Activated B cell treated with CpG ODN at 0.5 μM for 24 hours (primary cell): ENCODE measurements around the gene SYT12. TPM values are rescaled to one million over a fixed set of nuclear protein-coding genes. Genes with fewer than 3 reads are reported as not detected.
"Not testable (repeated sequence)": the region's sequence is repeated elsewhere in the genome, so short reads cannot be mapped to it uniquely, and the experiment has no call there.

Source experiments
- ATAC-seq: fragments of 200-7000 bp; cut with Tn5 transposase; one replicate; pipeline ENCODE4 v1.10.0; 2021; ENCODE audit warnings: low read depth, mild to moderate bottlenecking, moderate library complexity
- CTCF ChIA-PET: fragments of 350-600 bp; sonication (Branson Sonifier 250); formaldehyde crosslinking; loops from one replicate; lab custom pipeline; 2021; ENCODE audit warnings: antibody characterized with exemption; lab: Charles Lee
- POLR2A ChIA-PET: fragments of 350-600 bp; sonication (Branson Sonifier 250); formaldehyde crosslinking; loops from one replicate; lab custom pipeline; 2021; ENCODE audit warnings: antibody characterized with exemption; lab: Charles Lee
- DNase-seq: peaks from one replicate; pipeline ENCODE4 v3.0.0; 2022
- H3K27ac Mint-ChIP-seq: one replicate; pipeline ENCODE4 v1.8.0; 2020; ENCODE audit warnings: mixed read lengths
- H3K27me3 Mint-ChIP-seq: one replicate; pipeline ENCODE4 v1.8.0; 2021; ENCODE audit warnings: mixed read lengths
- H3K36me3 Mint-ChIP-seq: one replicate; pipeline ENCODE4 v1.8.0; 2021; ENCODE audit warnings: low read depth, mixed read lengths
- H3K4me1 Mint-ChIP-seq: one replicate; pipeline ENCODE4 v1.8.0; 2021; ENCODE audit warnings: mixed read lengths
- H3K4me3 Mint-ChIP-seq: one replicate; pipeline ENCODE4 v1.8.0; 2020; ENCODE audit warnings: mild to moderate bottlenecking, mixed read lengths
- H3K9me3 Mint-ChIP-seq: one replicate; pipeline ENCODE4 v1.8.0; 2020; ENCODE audit warnings: mixed read lengths
- intact Hi-C: fragments of 100-400 bp; cut with micrococcal nuclease; formaldehyde crosslinking; loops from one replicate; pipeline ENCODE4 v1.15.1; 2024
- total RNA-seq: library from RNA; stranded (reverse); gene quantifications from 2 replicates; pipeline ENCODE4 v1.2.3, GENCODE V29; 2022
- TF ChIP-seq, protein P1 (sequence below): fragments of 200-600 bp; IDR thresholded peaks from one replicate; pipeline ENCODE4 v1.8.0; 2022; ENCODE audit warnings: antibody characterized with exemption, mild to moderate bottlenecking

The SYT12 gene
- total RNA-seq, 1 donor from 2014 or later: not detected

DNA sequence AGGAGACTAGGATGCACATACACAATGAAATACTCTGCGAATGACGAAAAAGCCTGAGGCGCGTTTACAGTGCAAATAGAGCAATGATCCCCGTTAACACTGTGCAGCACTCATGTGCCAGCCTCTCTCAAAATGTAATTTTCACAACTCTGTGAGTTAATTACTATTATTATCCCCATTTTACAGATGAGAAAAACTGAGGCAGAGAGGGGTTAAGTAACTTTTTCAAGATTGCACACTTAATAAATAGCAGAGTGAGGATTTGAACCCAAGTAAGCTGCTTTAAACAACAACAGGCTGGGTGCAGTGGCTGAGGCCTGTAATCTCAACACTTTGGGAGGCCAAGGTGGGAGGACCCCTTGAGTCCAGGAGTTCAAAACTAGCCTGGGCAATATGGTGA lies 21.6 kb upstream of the SYT12 start:
- CTCF ChIA-PET: no interaction called here
- no peak overlapping the region for H3K4me3 Mint-ChIP-seq
- no peak for ATAC-seq

DNA sequence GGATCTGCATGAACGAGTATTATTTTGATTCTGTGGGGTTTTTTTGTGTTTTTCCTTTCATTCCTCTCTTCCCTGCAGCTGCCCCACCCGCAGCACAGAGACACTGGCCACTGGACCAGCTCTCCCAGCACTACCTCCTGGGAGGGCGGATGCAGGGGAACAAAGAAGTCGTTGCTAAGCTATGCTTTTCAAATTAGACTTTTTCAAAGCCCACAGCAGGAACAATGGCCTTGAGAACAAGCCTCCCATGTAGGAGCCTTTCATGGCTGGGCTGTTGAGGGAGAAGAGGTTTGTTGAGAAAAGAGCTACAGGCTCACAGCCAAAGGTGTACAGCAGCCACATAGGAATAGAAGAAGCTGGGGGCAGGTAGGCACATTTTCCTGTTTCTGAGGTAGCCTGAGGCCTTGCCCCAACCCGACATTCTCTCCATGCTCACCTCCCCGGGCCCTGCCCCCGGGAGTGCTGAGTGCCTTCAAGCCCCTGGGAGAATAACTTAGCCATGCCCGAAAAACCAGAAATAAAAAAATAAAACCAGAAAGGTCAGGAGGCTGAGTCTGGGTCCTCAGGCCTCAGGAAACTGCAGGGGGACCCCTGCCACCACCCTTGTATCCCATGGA lies 20.5 kb upstream of the SYT12 start:
- intact Hi-C loops: no loop called here
- H3K4me1 Mint-ChIP-seq: no peaks in the 10 kb centered on the region
- CTCF ChIA-PET: no interaction called here

More for the DNA sequence above, 21.6 kb upstream of the SYT12 start:
- Mint-ChIP-seq H3K9me3 (no peaks in the 10 kb centered on the region), H3K36me3 (no peaks in the 10 kb centered on the region), H3K27me3 (peaks cover 20% of the 10 kb centered on the region), H3K27ac (no peak overlapping the region), H3K4me1 (no peaks in the 10 kb centered on the region)
- DNase-seq: no peak
- intact Hi-C loops: no loop called here
- POLR2A ChIA-PET: no interaction called here
- TF ChIP-seq, protein P1, sequence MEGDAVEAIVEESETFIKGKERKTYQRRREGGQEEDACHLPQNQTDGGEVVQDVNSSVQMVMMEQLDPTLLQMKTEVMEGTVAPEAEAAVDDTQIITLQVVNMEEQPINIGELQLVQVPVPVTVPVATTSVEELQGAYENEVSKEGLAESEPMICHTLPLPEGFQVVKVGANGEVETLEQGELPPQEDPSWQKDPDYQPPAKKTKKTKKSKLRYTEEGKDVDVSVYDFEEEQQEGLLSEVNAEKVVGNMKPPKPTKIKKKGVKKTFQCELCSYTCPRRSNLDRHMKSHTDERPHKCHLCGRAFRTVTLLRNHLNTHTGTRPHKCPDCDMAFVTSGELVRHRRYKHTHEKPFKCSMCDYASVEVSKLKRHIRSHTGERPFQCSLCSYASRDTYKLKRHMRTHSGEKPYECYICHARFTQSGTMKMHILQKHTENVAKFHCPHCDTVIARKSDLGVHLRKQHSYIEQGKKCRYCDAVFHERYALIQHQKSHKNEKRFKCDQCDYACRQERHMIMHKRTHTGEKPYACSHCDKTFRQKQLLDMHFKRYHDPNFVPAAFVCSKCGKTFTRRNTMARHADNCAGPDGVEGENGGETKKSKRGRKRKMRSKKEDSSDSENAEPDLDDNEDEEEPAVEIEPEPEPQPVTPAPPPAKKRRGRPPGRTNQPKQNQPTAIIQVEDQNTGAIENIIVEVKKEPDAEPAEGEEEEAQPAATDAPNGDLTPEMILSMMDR: no peak

DNA sequence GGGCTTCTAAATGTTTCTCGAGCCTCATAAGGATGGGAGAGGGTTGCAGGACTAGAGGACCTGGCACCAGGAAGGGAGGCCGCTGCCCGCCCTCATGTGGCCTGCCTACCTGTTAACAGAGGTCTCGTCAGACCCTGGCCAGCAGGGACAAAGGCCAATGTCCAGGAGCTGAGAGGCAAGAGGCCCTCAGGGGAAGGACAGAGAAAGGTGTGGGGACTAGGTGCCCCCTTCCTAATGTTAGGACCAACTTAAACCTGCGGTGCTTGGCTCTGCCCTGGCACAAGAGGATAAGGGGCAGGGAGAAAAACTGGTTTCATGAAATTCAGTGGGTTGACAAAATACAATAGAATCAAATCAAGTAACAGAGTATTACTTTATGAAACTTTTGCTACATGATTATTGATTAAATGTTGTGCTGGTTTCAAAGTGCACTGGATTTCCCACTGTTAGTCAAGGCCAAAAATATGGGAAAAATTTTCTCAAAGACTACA lies 20.0 kb upstream of the SYT12 start:
- no peak overlapping the region for H3K27ac Mint-ChIP-seq
- intact Hi-C loops: no loop called here

More for the DNA sequence above, 20.5 kb upstream of the SYT12 start:
- no peak overlapping the region for H3K27ac Mint-ChIP-seq
- DNase-seq: no peak
- H3K4me3 Mint-ChIP-seq: no peak overlapping the region
- TF ChIP-seq, protein P1: no peak
- ATAC-seq: no peak
- H3K27me3 Mint-ChIP-seq: peaks cover 15% of the 10 kb centered on the region
- no peaks in the 10 kb centered on the region for H3K36me3 Mint-ChIP-seq
- POLR2A ChIA-PET: no interaction called here
- no peaks in the 10 kb centered on the region for H3K9me3 Mint-ChIP-seq

DNA sequence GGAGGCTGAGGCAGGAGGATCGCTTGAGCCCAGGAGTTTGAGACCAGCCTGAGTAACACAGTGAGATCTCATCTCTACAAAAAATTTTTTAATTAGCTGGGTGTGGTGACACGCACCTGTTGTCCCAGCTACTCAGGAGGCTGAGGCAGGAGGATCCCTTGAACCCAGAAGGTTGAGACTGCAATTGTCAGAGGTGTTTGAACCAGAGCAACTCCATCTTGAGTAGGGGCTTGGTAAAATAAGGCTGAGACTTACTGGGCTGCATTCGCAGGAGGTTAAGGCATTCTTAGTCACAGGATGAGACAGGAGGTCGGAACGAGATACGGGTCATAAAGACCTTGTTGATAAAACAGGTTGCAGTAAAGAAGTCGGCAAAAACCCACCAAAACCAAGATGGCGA lies 17.7 kb upstream of the SYT12 start:
- CTCF ChIA-PET, H3K27ac Mint-ChIP-seq: not testable (repeated sequence)

More for the DNA sequence above, 20.0 kb upstream of the SYT12 start:
- DNase-seq: no peak
- ChIA-PET POLR2A (no interaction called here), CTCF (no interaction called here)
- no peaks in the 10 kb centered on the region for H3K36me3 Mint-ChIP-seq
- no peak overlapping the region for H3K4me3 Mint-ChIP-seq
- H3K27me3 Mint-ChIP-seq: peaks cover 13% of the 10 kb centered on the region
- no peak for ATAC-seq
- TF ChIP-seq, protein P1: no peak
- no peaks in the 10 kb centered on the region for H3K4me1 Mint-ChIP-seq
- no peaks in the 10 kb centered on the region for H3K9me3 Mint-ChIP-seq

DNA sequence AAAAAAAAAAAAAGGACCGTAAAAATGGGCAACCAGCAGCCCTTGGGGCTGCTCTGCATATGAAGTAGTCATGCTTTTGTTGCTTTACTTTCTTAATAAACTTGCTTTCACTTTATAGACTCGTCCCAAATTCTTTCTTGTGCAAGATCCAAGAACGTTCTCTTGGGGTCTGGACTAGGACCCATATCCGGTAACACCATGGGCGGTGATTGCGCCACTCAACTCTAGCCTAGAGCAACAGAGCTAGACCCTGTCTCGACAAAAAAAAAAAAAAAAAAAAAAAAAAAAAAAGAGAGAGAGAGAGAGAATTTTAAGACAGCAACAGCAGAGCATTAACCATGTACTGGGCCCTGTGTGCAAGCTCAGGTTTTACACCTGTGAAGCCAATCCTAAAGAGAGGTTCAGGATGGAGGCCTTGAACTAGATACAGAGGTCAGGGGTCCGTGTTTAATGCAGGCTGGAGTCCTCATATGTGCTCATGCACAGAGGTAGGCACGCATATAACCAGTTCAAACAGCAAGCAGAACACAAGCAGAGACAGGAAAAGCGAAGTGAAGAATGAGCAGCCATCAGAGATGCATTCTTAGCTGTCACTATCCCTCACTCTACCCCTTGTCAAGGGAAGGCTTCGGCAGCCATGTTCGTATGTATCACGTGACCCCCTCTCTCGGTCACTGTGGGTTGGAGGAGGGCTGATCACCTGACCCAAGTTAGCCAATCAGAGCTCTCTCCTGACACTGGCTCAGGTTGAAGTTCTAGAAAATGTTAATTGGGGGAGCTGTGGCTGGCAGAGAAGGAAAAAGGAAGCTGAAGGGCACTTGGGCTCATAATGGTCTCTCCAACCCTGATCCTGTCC lies 16.7 kb upstream of the SYT12 start:
- intact Hi-C loops: no loop called here
- no peaks in the 10 kb centered on the region for H3K4me1 Mint-ChIP-seq

More for the DNA sequence above, 17.7 kb upstream of the SYT12 start:
- H3K9me3 Mint-ChIP-seq, intact Hi-C loops, ATAC-seq, H3K36me3 Mint-ChIP-seq, POLR2A ChIA-PET, H3K4me3 Mint-ChIP-seq, DNase-seq, H3K4me1 Mint-ChIP-seq: not testable (repeated sequence)
- peaks cover 18% of the 10 kb centered on the region for H3K27me3 Mint-ChIP-seq

More for the DNA sequence above, 16.7 kb upstream of the SYT12 start:
- DNase-seq (no peak), ATAC-seq (no peak)
- Mint-ChIP-seq H3K27ac (no peak overlapping the region), H3K4me3 (no peak overlapping the region), H3K36me3 (no peaks in the 10 kb centered on the region), H3K9me3 (no peaks in the 10 kb centered on the region), H3K27me3 (peaks cover 12% of the 10 kb centered on the region)
- POLR2A ChIA-PET: interaction anchor here (1.7 kb wide), 1 partner anchor 163 kb away, joined by 3 read pairs; the partner anchor contains the start of gene RCE1
- TF ChIP-seq, protein P1: no peak
- CTCF ChIA-PET: no interaction called here
